ENCODE measurements around the gene RNF19B.
A peak's percentile ranks its signal among the peaks of the same experiment; 100 is the strongest.

The RNF19B gene

DNA sequence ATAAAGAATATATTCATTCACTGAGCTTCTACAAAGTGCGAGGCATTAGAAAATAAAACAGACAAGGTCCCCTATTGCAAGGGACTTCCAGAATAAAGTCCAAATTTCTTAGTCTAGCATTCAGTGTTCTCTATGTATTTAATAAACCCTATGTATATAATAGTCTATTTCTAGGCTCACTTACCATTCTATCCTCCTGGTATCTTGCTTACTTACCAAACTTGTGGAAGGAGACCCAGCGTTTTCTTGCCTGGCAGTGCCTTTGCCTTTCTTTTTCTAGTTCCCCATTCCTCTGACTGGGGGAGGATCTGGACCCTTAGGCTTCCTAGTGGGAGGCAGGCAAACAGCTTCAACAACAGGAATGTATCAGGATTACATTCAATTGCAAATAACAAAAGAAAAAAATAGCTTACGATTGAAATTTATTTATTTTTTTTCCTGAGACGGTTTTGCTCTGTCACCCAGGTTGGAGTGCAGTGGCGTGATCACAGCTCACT lies 690 bp upstream of the RNF19B start:
- no peak for DNase-seq

DNA sequence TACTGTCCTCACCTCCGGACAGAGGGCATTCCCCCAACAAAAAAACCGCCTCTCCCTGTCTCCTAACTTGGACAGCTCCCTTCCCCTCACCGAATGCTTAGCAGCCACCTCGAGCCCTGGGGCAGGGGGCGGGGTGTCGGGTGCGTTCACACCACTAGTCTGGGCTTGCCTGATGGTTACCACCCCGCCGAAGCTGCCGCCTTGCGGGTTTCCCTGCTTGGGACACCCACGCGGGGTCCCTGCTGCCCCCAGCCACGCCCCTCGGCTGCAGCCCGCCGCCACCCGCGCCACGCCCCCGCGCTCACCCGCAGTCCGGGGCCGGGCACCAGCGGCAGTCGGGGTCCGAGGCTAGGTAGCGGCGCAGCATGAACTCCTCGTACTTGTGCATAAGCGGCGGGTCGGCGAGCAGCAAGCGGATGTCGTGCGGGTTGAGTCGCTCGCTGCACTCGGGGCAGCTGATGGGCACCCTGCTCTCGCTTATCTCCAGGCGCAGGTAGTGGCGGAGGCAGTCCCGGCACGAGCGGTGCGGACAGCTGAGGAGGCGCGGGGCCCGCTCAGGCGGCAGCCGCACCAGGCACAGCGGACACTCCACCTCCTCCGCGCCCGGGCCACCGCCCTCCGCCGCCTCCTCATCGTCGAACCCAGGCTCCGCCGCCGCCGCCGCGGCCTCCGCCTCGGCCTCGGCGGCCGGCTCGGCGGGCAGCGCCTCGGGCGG lies 706 bp downstream of the RNF19B start:
- peak; percentile 72 for DNase-seq

DNA sequence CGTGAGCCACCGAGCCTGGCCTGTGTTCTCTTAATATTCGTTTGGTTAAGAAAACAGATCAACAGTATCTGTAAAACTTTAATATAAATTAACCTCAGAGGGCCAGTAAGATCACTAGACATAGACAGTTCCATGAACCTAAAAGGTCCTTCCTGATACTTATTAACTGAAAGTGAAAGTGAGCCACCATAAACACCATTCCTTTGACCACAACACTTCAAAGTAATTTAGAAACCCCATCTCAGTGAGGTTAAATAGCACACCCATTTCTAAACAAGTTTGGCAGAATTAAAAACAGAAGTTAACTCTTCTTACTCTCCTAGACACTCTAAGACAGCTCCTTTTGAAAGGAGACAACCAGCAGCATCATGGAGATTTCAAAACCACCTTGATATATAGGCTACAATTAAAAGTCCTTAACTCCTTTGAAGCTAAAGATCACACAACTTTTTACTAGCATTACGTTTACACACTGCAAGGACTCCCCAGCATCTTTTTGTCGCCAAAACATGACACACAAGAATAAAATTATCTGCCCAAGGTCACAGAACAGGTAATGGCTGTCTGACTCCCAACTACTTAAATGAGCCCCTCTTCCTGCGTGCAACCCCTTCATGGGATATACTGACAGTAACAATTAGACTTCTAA lies 2.2 kb downstream of the RNF19B start:
- no peak for DNase-seq

DNA sequence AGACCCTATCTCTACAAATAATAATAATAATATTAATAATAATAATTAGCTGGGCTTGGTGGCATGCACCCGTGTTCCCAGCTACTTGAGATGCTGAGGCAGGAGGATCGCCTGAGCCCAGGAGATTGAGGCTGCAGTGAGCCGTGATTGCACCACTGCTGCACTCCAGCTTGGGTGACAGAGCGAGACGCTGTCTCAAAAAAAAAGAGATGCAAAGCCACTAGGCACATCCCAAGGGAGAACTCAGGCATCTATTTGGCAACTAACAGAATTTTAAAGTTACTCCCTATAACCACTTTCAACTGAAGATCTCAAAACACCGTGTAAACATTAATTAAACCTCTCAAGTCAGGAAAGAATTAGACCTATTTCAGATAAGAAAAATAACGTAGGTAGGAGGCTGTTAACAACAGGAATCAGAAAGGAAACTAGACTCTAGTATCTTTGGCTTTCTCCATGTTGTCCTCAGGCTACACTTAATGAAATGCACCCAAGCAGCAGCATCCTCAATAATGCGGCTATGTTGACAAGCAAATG lies 3.7 kb downstream of the RNF19B start:
- no peak for DNase-seq

DNA sequence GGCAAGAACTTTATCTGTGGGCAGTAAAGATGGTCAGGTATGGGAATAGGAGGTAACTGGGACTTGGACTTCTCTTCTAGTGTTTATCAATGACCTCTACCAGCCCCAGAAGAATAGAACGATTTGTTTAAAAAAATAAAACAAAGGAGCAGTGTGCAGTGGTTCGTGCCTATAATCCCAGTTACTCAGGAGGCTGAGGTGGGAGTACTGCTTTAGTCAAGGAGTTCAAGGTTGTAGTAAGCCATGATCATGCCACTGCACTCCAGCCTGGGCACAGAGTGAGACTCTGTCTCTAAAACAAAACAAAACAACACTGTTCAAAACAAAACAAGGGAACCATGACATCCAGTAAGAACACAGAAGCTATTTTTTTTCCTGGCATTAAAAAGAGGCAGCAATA lies 4.3 kb downstream of the RNF19B start:
- DNase-seq = no peak

DNA sequence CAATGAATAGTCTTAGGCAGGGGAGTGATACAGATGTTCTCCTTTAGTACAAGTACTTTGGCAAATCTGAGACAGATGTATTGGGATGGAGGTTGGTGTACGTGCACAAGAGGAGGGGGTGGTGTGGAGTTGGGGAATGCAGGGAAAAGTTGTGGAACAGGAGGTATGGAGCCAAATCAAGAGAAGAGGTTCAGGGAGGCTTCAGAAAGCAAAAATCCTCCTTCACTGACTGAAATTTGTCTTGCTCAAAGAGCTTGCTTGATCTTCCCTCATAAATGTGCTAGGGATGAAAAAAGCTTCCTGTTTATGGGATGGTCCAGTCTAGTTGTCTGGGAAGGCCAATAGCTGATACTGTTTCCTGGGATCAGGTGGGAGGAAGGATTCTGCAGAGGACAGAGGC lies 5.8 kb downstream of the RNF19B start:
- DNase-seq = no peak

DNA sequence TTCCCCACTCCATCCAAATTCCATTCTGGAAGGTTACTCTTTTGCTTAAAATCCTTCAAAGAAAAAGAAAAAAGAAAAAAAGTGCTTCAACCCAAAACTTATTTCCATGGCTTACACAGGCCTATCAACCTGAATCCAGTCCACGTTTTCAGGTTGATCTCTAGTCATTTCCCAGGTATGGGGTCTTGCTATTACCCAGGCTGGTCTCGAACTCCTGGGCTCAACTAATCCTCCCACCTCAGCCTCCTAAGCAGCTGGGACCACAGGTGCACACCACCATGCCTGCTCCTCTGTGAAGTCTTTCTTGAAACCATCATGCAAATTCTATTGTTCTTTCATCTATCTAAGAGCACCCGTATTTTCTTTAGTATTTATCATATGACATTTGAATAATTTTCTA lies 7.6 kb downstream of the RNF19B start:
- DNase-seq = no peak

DNA sequence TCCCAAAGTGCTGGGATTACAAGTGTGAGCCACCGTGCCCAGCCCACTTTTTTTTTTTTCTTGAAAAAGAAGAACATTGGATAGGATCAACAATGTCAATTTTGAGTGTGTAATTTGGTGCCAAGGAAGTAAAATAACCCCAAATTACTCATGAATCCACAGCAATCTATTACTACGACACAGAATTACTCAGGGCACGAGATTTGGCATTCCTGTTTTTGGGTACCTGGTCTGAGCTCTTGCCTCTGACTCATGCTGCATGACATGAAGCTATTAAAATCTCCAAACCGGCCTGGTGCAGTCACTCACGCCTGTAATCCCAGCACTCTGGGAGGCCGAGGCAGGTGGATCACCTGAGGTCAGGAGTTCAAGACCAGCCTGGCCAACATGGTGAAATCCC lies 10.4 kb downstream of the RNF19B start:
- no peak for DNase-seq

DNA sequence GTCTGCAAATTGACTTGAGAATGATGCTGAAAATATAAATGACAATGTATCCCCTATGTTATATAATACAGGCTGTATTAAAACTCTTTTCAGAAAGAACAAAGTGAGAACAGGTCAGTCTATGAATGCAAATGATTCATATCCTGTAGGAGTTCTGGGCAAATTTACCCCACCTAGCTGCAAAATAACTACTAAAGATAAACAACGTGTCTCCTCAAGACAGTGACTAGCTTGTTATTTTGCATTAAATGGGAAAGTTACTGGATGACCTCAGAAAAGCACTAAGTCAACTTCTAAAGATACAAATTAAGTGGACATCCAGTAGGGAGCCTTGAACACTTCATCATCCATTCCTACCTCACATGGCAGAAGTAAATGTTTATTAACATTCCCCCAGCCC lies 11.1 kb downstream of the RNF19B start:
- DNase-seq = no peak

DNA sequence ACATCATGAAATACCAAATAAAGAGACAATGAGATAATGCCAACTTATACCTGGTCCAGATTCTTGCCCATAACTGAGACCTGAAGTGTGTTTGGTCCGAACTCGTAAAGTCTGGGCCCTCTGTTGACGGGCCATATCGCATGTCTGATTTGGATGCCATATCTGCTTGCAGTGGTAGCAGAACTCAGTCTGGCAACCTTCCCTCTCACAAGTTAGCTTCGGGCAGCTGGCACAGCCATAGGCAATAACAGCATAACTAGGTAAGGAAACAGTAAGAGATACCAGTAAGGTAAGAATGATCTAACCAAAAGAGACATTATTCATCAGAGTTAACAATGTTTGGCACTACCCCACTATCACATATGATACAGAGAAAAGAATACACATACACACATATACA lies 15.1 kb downstream of the RNF19B start:
- DNase-seq = no peak

DNA sequence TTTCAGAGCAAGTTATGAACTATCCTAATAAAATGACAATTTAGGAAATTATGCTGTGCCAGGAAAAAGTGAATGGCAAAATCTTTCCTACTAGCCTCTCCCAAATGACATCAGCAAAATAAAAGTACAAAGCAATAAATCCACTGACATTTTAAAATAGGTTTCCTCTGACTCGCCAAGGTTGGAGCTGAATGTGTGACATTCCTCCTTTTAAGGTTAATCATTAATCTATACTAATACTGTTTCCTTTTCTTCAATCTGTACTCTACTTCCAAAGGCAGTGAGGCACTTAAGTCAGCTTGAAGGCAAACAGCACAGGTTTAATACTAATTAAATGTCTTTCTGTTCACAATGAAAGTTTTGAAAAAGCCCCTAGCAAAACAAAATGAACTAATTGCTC lies 15.7 kb downstream of the RNF19B start:
- DNase-seq = no peak

DNA sequence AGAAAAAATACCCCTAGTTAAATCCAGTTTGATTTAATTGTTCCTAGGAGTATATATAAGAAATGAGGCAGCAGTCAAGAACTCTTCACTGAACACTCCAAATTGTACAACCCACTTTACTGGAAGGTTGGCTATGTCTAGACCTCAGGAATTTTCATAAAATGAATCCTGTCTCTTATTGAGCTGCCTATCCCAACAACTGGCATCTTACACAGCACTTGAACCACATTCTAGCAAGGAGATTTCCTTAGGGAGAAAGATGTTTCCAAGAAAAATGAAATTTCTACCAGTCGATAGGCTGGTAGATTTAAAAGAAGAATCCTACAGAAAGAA lies 16.3 kb downstream of the RNF19B start:
- DNase-seq = no peak

DNA sequence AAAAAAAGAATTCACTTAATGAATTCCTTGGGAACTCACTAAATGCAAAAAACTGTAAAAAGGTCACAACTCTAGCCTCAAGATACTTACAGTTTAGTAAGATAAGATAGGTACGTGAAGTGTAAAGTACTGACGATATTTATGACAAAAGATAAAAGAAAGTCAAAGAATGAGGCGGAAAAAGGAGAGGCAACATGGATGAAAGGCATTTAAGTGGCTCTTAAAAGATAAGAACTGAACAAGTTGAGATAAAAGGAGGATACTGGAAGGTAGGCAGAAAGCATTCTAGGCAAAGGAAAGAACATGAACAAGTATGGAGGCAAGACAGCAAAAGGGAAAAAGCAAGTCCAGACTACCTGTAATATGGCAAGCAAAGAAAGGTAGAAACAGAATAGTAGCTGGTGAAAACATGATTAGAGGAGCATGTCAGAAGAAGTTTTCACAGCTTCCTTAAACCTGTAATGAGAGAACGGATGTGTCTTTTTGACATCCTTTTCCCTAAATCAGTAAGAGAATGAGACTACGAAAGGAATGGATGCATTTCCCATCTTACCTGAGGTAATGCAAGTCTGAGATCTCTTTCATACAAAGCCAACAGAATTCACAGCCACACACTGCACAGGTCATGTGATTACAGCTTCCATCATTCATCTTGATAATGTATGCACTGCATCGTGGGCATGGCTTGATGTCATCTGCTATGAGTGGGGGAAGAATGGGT lies 16.8 kb downstream of the RNF19B start:
- no peak for DNase-seq

DNA sequence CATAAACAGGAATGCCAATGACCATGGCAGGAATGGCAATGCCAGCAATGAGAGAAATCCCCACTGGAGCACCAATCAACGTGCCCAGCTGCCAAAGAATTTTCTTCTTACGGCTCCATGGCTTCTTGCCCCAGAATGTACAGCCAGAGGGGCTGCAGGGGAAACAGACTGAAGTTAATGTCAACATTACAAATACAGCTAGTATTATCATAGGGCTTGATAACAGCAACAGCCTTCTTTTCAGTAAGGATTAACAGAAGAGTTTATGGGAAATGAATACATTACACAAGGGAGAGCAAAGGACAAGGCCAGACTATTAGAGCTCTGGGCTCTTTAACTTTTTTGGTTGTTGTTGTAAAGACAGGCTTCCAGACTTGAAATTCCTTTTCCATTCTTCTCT lies 18.2 kb downstream of the RNF19B start:
- no peak for DNase-seq

DNA sequence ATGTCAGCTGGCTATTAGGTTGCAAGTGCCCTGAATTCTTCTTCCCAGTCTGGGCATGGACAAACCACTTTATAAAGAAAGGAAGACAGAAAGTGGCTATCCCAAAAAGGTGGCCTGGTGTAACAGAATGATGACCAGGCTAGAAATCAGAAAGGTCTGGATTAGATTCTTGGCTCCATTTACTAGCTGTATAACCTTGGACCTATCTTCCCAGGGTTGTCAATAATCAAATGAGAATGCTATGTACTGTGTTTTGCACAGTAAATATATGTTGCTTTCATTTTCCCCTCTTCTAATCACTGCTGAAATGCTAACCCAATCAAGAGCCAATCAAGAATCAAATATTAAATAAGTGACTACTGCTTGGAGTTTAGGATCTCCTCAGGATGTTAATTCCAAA lies 20.4 kb downstream of the RNF19B start:
- DNase-seq = no peak

DNA sequence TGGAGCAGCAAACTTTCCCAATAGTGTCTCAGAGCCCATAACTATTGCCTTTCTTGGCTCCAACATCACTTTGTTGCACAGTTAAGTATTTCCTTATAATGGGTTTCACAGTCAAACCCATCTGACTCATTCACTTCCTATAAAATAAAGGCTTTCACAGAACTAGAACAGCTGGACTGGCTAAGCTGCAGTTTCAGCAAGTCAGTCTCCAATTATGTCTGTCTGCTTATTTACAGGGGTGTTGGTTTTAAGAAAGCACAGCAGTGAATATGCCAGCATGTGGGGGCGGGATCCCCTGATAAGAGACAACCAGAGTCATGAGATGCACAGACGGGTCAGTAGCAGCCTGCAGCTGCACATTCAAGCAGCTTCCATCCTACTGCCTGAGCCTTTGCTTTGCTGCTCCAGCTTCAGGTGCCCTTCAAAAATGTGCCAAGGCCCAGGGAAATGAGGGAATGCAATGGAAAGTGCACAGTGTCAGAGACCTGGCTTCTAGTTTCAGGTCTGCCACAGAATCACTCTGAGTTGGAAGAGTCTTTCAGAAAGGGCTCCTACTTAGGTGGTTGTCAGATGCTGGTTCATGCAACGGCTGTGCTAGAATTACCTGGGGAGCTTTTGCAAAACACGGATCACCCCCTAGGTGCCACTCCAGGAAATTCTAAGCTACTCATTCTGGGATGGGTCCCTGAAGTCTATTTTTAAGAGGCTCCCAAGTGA lies 24.8 kb downstream of the RNF19B start:
- DNase-seq = peak; percentile 60

DNA sequence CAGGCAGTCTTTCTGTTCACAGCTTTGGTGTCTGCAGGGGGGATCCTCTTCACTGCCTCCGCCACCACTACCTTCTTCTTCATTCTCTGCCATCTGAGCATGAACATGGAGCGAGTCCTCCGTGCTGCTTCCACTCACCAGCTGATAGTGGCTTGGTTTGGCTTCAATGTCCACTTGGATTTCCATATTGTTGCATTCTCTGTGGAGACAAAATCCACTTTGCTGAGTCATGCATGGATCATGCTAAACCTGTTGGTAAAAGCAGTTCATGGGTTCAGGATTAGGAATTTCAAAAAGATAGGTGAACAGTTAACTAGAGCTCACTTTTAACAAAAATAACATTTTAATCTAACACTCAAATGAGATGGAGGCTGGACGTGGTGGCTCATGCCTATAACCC lies 27.5 kb downstream of the RNF19B start:
- DNase-seq = no peak

DNA sequence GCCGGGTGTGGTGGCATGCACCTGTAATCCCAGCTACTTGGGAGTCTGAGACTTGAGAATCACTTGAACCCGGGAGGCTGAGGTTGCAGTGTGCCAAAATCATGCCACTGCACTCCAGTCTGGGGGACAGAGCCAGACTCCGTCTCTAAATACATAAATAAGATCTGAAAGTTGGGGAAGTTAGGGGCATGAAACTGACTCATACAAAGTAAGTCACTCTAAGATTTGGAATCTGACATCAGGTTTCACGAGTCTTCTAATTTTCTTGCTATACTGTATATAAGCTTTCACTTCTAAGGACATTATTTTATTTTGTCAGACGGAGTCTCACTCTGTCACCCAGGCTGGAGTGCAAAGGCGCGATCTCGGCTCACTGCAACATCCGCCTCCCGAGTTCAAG lies 30.1 kb downstream of the RNF19B start:
- DNase-seq = no peak

DNA sequence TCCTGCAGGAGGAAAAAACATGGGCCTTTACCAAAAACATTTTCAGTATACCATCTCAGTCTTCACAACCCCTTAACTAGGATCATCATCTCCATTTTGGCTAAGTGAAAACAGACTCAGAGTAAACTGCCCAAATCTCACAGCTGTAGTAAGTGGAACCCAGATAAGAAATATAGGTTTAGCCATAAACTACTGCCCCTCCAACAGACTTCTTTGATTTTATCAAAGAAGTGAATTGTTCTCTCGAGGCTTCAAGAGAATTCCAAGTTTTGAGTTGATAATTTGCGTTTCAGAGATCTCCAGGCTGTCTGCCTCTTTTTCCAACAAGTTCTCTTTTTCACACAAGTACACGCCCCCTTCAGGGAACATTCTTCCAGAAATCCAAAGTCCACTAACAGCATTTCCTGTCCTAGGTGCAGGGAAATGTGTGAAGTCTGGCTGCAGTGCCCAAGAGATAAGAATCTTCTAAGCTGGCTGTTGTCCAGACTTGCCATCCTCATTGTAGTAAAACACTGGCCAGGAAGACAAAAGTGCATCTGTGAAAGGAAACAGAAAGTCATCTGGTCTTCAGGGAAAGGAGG lies 30.8 kb downstream of the RNF19B start:
- DNase-seq = no peak

DNA sequence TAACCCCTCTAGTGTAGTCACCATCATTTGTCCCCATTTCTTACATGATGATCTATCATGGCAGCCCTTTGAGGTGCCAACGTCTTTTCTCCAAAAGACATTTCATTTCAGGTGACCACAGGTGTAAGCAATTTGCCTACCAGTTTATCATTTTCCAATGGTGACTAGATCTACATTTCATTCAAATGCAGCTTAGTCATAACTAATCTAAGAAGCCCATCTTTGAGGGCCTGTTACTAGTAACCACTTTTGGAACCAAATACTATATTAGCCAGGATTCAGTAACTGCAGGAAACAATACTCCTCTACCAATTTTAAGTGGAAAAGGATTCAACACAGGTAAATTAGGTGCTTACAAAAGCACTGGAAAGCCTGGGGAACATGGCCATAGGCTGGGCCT lies 32.8 kb downstream of the RNF19B start:
- no peak for DNase-seq

DNA sequence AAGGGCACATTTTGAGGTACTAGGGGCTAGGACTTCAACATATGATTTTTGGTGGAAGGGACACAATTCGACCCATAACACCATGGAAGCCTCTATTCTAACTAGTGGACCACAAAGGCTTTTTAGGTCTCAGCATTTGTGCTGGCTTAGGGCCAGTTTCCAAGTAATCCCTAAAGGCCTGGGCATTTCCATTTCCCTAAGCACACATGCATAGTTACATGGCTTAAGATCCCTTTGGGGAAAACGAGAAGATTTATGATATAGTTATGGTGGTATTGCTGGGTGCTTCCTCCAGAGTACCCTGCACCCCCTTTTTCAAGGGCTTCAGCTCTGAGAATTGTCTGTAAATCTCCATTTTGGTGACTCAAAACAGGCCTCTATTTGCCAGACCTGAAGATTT lies 35.2 kb downstream of the RNF19B start:
- DNase-seq = no peak

DNA sequence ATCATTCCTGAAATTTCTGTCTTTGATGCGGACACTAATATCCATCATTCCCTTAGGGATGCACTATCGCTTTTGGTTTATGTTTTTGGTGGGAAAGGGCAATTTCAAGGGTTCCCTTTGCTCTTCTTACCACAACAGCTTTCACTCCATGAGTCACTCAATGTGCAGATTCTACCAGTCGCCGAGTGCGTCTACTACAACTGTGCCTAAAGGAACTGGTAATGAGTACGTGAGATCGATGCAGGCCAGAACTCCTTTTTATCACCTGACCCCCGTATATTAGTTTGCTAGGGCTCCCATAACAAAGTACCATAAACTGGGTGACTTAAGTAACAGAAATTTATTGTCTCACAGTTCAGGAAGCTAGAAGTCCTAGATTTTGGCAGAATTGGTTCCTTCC lies 35.9 kb downstream of the RNF19B start:
- no peak for DNase-seq

DNA sequence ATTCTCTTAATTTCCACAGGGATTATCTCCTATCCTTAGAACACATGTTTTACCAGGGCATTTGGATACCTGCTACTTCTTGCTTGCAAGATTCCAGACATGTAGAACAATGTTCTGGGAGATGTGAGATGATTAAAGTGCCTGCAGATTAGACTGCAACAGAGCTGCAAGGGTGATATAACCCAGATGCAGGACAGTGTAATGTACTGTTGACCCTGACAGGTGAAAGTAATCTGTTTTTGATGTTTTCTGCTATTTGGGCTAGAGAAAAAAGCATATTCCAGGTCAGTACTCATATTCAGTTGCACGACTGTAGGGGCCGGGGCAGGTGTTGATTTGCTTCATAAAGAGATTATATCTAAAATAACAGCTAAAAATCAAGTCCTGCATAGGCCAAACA lies 36.3 kb downstream of the RNF19B start:
- no peak for DNase-seq
